CD4-positive, alpha-beta T cell treated with Interleukin-4 for 4 hours (primary cell): Measurements from ENCODE around the gene RBM34.

ENCODE experiments used
- DNase-seq: peaks from one replicate; pipeline ENCODE4 v3.0.0-alpha.2; 2020

The RBM34 gene

DNA sequence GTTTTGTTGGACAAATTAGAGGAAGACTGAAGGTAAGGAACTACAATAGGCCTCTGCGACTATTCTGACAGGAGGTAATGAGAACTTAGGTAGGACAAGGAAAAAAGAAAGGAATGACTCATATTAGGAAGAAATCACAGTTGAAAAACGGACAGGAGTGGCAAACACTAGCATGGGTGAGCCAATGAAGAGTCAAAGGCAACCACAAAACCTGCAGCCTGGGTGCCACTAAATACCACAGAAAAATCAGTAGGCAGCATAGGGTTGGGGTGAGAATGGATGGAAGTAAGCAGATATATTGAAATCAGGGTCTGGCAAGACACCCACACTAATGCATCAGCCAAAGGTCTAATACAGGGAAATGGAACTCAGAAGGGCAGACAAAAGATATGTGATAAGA, 10.0 kb downstream of the RBM34 start:
- DNase-seq = no peak

DNA sequence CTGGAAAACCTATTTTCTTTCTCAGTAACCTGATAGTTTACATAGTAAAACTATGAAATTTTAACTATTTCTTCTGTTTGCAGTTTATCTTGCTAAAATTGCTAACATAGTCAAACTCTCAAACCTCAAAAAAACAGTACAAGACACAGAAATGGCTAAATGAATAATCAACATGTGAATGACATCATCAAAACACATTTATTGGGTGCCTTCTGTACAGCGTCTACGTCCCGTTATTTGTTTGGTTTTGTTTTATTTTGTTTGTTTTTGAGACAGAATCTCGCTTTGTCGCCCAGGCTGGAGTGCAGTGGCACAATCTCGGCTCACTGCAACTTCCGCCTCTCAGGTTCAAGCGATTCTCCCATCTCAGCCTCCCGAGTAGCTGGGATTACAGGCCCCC, 11.2 kb downstream of the RBM34 start:
- no peak for DNase-seq

DNA sequence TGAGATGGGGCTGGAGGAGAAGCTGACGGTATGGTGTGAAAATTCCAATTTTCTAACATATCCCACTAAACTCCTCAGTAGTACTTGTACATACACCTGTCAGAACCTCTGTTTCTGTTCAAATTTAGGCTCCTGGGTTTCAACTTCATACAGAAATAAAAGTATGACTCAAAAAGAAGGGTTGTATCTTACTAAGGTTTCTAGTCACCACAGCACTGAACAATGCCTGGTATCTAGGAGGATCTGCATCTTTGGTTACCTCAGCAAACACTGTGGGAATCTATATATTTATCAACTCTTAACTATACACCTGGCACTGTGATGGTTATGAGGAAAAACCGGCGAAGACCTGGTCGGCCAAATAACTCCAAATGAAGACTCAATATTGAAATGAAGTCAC, 13.8 kb downstream of the RBM34 start:
- no peak for DNase-seq

DNA sequence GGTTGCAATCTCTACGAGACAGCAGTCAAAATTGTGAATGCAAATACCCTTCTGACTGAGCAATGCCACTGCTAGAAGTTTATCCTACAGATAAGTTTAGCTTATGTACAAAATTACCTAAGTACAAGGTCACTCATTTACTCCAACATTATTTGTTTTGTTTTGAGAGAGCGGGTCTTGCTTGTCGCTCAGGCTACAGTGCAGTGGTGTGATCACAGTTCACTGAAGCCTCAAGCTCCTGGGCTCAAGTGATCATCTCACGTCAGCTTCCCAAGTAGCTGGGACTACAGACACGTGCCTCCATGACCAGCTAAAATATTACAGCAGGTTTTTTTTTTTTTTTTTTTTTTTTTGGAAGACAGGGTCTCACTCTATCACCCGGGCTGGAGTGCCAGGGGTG, 15.4 kb downstream of the RBM34 start:
- no peak for DNase-seq

DNA sequence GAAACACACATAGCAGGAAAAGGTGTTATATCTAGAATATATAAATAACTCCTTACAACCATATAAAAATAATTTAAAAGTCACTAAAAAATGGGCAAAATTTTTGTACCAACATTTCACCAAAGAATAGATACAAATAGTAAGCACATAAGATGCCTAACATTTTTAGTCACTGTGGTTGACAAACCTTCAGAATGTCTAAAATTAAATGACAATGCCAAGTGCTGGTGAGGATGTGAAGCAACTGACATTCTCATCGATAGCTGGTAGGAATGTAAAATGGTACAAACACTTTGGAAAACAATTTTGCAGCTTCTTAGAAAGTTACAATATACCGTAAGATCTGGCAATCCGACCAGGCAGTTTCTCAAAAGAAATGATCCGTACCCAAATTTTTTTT, 18.1 kb downstream of the RBM34 start:
- DNase-seq = no peak

DNA sequence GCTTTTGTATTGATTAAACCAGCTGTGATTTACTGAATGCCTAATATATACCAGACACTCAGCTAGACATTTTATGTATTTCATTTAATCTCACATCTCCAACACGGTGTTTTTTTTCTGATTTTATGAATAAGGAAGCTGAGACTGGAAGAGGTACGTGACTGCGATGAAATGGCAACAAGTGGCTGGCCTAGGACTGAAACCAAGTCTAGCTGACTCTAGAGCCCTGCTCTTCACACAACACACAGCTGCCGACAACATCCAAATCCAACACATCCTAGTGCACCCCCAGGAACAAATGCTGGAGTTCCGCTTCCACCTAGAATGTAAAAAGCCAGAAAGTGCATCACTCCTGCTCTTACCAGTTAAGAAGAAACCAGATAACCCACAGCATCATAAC, 21.7 kb downstream of the RBM34 start:
- DNase-seq = no peak

DNA sequence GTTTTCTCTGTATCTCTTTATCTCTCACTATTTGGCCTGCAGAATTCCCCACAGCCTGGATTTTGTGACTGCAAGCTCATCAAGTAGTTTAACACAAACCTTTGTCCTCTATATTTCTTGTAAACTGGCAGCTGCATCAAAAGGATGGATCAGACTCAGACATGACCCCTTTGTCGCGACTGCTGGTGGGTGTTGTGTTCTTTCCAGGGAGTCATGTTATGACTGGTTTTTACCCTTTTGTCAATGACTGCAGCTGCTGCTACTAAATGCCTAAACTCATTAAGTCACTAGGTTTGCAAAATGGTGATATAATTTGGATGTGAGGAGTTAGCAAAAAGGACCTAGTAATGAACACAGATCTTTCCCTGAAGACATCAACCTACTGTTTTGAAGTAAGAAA, 22.2 kb downstream of the RBM34 start:
- DNase-seq = no peak

DNA sequence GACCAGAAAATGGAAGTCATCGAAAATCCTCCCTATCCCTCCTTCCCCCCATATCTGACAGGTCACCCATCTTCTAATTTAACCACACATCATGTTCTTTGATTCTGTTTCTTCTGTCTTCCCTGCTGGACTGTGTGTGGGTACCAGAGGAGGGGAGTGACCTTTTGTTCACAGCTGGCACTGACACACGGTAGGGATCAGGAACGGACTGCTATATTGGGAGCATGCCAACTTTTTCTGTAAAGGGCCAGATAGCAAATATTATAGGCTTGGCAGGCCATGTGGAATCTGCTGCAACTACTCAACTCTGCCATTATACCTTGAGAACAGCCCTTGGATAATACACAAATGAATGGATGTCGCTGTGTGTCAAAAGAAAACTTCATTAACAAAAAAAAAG, 24.9 kb downstream of the RBM34 start:
- no peak for DNase-seq

DNA sequence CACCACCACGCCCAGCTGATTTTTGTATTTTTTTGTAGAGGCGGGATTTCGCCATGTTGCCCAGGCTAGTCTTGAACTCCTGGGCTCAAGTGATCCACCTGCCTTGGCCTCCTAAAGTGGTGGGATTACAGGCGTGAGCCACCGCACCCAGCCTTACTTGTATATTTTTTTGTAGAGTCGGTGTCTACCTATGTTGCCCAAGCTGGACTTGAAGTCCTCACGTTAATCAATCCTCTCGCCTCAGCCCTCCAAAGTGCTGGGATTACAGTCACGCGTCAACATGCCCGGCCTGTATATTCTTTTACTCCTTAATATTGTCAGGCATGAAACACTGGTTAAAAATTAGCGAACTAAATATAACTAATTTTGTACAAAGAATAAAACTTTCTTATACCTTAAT, 26.9 kb downstream of the RBM34 start:
- no peak for DNase-seq

DNA sequence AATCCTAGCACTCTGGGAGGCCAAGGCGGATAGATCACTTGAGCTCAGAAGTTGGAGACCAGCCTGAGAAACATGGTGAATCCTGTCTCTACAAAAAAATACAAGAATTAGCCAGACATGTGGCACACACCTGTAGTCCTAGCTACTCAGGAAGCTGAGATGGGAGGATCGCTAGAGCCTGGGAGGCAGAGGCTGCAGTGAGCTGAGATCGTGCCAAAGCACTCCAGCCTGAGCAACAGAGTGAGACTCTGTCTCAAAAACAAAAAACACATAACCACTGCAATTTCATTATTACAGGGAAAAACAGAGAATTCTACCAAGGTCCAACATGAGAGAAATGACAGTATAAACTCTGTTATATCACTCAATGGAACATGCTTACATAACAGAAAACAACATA, 28.0 kb downstream of the RBM34 start:
- no peak for DNase-seq

DNA sequence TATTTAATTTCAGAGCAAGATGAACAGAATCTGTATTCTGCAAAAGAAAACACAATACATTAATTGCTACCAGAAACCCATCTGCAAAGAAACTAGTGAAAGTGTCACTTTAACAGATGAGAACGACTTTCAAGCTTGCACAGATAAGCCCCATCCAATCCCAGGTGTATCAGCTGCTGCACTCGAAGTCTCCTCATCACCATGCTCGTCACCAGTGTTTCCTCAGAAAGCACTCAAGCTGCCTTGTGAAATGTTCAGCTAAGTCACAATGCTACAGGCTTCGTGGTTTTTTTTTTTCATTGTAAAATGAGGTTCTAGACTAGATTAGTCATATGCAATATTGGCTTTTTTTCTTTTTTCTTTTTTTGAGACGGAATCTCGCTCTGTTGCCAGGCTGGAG, 29.1 kb downstream of the RBM34 start:
- no peak for DNase-seq

DNA sequence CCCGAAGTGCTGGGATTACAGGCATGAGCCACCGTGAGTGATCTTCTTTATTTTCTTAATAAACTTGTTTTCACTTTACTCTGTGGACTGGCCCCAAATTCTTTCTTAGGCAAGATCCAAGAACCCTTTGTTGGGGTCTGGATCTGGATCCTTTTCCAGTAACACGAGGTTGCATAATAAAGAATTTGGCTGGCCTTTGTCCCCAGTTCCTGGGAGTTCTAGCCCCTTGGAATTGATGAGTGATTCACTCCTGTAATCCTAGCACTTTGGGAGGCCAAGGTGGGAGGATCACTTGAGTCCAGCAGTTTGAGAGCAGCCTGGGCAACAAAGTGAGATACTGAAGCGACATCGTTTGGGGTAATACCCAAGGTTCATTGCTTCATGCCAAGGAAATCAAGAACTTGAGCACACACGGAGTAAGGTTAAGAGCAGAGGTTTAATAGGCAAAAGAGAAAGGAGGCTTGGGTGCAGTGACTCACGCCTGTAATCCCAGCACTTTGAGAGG, 30.2 kb downstream of the RBM34 start:
- DNase-seq = no peak

DNA sequence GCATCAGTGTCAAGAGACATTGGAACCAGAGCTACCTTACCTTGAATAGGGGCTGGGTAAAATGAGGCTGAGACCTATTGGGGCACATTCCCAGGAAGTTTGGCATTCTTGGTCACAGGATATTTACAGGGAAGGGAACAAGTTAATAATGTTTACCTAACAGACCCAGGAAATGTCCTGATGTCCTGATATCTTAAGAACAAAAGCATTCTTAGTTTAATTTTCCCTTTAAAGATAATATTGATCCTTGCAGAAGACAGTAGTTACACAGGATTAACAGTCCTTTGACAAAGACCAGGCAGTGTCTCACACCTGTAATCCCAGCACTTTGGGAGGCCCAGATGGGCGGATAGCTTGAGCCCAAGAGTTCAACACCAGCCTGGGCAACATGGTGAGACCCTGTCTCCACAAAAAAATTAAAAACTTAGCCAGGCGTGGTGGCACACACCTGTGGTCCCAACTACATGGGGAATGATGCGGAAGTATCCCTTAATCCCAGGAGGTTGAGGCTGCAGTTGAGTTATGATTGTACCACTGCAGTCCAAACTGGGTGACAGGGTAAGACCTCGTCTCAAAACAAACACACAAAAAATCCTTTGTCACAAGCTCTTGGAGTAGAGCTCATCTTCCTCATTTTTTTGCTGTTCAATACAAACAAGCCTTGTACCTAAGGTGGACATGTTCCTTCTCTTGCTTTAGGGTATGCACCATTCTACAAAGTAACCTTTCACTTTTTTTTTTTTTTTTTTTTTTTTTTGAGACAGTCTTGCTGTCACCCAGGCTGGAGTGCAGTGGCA, 31.1 kb downstream of the RBM34 start:
- DNase-seq = no peak

DNA sequence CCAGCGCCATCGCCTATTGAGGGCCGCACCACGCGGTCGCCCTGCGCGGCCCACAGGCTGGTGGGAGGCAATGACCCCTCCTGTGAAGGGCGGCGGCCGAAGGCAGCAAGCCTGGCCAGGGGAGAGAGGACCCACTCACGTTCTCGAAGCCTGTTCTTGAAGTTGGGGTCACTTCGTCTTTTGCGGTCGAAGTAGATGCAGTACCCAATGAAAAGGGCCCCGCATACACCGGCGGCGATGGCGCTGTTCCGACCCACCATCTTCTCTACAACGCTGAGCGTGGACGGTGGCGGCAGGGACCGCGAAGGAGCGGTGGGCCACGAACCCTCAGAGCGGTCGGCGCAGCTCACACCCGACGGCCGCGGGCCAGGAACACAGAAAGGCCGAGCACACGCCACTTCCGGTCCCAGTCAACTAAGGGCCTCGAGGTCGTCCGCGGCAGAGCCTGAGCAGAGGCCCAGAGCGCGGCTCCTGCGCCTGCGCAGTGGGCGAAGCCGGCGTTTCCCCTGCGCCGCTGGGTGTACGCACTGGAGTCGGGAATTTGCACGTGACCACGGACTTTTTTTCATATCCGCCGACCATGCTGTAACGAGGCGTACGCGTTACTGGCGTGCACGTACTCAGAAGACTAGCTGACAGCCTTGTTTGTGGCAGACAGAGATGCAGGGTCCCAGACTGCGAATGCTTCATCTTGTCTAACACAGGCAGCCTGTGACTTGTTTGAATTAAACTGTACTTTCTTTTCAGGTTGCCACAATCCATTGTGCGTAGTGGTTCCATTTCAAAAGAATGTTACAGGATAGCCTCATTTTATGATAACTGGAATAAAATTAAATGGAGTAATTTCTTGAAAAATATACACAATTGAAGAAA, 32.4 kb downstream of the RBM34 start, which contains the start of gene TOMM20:
Gene TOMM20, minus strand, starts transcription at position 382 of the 873 bp plus-strand sequence. Its CDS starts 122 bp downstream, at position 260.
- peak; percentile 96 for DNase-seq

DNA sequence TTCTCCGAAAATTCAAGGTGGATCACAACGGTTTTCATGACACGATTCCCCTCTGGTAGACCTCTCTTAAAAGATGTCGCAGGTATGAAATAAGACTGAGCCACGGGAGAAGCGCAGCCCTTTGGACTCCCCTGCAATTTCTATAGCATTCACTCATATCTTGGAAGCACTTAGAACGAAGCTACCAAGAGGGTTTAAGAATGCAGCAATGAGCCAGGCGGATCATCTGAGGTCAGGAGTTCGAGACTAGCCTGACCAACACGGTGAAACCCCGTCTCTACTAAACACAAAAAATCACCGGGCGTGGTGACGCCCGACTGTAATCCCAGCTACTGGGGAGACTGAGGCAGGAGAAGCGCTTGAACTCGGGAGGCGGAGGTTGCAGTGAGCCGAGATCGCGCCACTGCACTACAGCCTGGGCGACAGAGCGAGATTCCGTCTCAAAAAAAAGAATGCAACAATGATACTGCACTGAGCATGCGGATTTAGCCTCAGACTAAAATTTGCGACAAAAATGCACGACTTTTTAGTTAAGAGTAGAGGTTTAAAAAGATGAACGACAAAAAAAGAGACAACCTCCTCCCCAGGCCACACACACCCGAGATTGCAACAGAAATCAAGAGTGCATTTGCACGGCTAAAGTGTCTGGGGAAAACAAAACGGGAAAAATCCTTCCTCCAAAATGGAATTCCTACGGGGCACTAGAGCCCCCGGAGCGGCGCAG, 33.2 kb downstream of the RBM34 start:
- peak; percentile 20 for DNase-seq

DNA sequence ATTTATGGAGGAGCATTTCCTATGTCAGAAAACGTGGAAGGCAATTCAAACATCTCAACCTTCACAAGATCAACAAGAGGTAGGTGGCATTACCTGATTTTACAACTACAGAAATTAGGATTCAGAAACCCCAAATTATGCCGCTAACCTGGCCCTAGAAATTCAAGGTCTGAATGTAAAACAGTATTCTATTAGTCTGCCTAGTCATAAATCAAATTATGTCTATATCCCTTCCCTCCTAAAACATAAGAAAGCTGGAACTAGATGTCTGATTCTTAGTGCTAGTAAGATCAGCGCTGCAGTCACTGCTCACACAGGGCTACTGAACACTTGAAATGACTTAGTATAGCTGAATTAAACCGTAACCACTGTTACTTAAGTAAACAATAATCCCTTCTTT, 33.8 kb downstream of the RBM34 start:
- DNase-seq = no peak

DNA sequence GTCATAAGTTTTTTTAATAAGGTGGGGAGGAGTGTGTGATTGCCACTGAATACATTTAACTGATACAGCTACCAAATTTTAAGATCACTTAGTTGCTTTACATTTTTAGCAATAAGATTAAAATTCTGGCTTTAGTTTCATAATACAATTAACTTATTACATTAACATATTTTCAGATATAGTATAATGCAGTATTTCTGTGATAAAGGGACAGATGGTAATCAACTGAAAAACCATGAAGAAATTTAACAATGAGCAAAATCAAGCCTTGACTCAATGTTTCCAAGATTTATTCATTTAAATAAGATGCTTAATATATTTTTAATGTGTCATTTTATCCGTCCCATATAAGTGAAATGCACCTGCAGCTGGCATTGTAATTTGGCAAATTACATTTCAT, 36.4 kb downstream of the RBM34 start:
- DNase-seq = no peak

DNA sequence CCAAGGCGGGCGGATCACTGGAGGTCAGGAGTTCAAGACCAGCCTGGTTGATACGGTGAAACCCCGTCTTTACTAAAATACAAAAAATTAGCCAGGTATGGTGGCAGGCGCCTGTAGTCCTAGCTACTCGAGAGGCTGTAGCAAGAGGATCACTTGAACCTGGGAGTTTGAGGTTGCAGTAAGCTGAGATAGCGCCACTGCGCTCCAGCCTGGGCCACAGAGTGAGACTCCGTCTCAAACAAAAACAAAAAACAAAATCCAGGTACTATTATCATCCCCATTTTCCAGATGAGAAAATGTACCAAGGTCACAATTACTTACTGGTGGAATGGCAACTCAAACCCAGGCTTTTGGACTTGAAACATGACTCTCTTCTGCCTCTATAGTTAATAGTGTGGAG, 36.9 kb downstream of the RBM34 start:
- DNase-seq = no peak

DNA sequence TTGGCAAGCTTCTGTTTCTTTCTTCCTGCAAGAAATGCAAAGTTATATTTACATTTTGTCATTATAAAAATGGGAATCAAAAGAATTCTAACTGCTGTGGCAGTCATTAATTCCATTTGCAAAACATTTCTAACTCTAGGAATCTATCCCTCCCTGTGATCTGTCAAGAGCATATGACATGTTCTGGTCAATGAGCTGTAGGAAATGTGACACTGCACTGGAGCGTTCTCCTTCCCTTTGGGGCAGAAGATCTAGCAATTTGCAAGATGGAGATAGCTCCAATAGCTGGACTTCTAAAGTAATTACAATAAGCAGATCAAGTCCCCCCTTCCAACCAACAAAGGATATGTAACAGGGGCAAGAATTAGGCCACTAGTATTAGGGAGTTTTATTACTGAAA, 38.7 kb downstream of the RBM34 start:
- DNase-seq = no peak

DNA sequence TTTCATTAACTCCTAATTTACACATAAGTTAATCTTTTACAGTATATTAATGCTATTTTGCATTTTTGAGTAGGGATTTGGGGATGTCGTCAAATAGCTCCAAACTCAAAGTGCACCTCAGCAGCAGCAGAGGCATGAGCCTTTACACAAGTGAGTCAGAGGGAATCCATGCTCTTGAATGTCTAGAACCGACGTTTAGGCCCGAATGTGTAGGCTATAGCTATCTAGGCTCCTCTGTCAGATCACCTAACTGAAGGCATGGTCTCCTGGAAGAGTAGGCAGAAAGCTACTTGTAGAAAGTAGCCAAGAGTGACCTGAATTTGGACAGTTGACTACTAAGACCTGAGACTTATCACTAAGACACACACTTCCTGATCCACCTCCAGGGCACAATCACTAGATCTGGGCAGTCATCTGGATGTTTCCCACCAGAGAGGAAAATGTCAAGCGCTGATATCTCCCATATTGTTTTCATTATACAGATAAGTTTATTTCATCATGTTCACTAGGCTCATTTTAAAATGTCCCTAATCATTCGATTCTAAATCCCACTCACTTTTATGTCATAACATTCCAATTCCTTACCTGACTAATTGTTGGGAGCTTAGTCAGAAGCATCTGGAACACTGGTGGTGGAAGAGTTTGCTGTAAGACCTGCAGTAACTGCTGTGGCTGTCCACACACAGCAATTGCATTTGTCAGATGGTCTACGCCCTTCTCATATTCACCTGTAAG, 47.7 kb downstream of the RBM34 start:
- DNase-seq = no peak

DNA sequence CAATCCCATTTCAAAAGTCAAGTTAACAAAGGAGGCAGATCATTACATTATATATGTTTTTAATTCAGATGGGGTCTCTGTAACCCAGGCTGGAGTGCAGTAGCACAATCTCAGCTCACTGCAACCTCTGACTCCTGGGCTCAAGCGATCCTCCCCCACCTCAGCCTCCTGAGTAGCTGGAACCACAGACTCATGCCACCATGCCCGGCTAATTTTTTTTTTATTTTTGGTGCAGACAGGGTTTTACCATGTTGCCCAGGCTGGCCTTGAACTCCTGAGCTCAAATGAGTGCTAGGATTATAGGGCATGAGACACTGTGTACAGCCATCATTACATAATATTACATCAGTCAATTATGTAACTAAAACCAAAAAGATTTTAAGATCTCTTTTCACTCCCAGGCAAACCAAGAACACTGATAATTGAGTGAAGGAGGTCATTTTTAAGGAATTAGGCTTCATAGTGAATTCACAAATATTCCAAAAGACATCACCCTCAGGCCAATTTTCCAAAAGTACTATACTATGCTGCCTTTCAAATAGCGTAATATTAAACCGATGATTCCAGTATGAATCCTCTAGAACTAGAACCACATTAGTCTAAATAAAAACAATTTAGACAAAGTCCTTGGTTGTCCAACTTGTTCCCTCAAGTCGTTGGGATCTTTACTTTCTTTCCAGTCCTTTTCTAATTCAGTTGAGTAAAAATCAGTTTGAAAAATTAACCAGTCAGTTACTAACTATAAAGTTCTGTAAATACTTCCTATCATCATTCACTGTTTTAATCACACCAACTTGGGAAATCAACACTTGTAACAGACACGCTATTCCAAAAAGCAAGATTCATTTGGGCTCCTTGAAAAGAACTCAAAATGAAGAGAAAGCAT, 48.5 kb downstream of the RBM34 start:
- no peak for DNase-seq

DNA sequence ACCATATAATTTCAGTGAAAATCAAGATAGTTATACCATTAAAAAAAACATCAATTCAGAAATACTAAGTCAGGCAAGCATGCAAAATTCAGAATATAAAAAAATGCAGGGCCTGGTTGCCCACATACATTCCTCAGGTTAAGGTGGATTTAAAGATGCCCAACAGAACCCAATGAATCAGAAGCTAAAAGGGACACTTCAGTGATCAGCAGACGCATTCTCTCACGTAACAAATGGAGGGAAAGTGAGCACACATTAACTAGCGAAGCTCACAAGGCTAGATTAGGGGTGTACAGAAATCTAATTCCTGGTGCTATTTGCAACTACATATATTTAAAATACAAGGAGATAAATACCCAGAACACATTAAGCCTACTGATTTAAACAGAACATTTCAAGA, 49.9 kb downstream of the RBM34 start:
- no peak for DNase-seq
